Right atrium auricular region (tissue), 2 donors: ENCODE data around the gene KMT2C. TPM values are rescaled to one million over a fixed set of nuclear protein-coding genes. Genes with fewer than 3 reads are reported as not detected.
"Not testable (repeated sequence)": the region's sequence is repeated elsewhere in the genome, so short reads cannot be mapped to it uniquely, and the experiment has no call there.

Experiments
- DNase-seq: peaks from one replicate; pipeline ENCODE4 v3.0.0-alpha.2; 2019; ENCODE audit warnings: low spot score
- H3K27ac ChIP-seq, 2 donors: fragments of 200-600 bp; sonication (generic); 1 replicate in 1 of 2; 2 replicates in 1 of 2; pipeline ENCODE4 v1.5.1; 2016 to 2019
- H3K27me3 ChIP-seq, 2 donors: fragments of 200-600 bp; sonication (generic); one replicate each; pipeline versions ENCODE4 v1.5.1 to v1.6.0; 2017 to 2019
- H3K36me3 ChIP-seq: fragments of 200-600 bp; sonication (generic); one replicate; pipeline ENCODE4 v1.5.1; 2016
- H3K4me1 ChIP-seq, 2 donors: fragments of 200-600 bp; sonication (generic); one replicate each; pipeline versions ENCODE4 v1.5.1 to v1.6.0; 2017 to 2019
- H3K4me3 ChIP-seq, 2 donors: fragments of 200-600 bp; sonication (generic); 1 replicate in 1 of 2; 2 replicates in 1 of 2; pipeline ENCODE4 v1.5.1; 2017 to 2019; ENCODE audit warnings: mild to moderate bottlenecking in 1 of 2, moderate library complexity in 1 of 2
- H3K9me3 ChIP-seq, 2 donors: fragments of 200-600 bp; sonication (generic); one replicate each; pipeline ENCODE4 v1.5.1; 2019
- total RNA-seq, 2 donors: library from RNA; depleted of rRNA; stranded (reverse); fragments of >200 nt; gene quantifications; one replicate each; pipeline ENCODE4 v1.1.0, GENCODE V29; 2016
- TF ChIP-seq, protein P1 (sequence below), 2 donors: fragments of 200-600 bp; sonication (generic); IDR thresholded peaks; one replicate each; pipeline ENCODE4 v1.5.1; 2019; ENCODE audit warnings: antibody characterized with exemption in 2 of 2

Gene KMT2C
- total RNA-seq, 2 donors from 2014 or later: 36.5 to 37.3 TPM

DNA sequence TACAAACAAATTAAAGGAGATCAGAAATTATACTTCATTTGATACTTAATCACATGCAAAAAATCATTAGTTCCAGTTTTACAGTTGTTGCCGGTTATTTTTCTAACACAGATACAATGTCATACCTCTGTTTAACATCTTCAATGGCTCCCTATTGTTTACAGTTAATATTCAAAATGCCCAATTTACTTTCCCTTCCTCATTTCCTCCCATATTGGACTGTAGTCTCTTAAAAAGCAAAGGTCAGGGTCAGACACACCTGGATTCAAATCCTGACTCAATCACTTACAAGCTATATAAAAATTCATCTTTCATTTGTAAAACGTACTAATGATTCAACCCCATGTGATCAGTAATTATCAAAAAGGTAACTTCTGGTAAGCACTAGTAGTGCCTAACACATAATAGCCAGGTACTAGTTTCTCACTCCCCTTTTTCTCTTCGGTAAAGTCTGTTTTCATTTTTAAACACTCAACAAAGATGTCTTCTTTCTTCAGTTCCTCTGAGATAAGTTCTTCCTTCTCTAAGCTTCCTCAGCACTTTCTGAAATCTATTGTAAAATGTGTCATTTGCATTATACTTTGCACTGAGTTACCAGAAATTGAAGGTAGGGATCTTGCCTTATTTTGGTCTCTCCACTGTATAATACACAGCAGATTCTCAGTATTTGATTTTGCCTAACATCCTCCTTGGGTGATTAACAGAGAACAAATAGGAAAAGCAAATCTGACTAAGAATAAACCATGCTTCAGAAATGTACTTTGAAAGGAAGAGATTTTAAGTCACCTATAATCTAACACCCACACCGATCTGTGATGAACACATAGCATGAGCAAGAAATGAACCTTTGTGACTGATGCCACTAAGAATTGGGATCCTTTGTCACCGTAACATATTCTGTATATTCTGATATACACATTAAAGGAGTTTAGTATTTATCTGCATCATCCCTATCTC is 16.1 kb downstream of the KMT2C start:
- Histone ChIP-seq H3K4me1 (peaks cover 0 to 6% of the 10 kb centered on the region in 2 donors), H3K27me3 (no peaks in the 10 kb centered on the region), H3K36me3 (no peaks in the 10 kb centered on the region), H3K4me3 (no peak overlapping the region), H3K9me3 (peaks cover 0 to 9% of the 10 kb centered on the region in 2 donors), H3K27ac (no peak overlapping the region)
- TF ChIP-seq, protein P1, sequence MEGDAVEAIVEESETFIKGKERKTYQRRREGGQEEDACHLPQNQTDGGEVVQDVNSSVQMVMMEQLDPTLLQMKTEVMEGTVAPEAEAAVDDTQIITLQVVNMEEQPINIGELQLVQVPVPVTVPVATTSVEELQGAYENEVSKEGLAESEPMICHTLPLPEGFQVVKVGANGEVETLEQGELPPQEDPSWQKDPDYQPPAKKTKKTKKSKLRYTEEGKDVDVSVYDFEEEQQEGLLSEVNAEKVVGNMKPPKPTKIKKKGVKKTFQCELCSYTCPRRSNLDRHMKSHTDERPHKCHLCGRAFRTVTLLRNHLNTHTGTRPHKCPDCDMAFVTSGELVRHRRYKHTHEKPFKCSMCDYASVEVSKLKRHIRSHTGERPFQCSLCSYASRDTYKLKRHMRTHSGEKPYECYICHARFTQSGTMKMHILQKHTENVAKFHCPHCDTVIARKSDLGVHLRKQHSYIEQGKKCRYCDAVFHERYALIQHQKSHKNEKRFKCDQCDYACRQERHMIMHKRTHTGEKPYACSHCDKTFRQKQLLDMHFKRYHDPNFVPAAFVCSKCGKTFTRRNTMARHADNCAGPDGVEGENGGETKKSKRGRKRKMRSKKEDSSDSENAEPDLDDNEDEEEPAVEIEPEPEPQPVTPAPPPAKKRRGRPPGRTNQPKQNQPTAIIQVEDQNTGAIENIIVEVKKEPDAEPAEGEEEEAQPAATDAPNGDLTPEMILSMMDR (IDR thresholded peaks at IDR 0.05): no peak
- no peak for DNase-seq

GRCh38 chr7:152414779-152415178 is 21.0 kb downstream of the KMT2C start:
- TF ChIP-seq, protein P1 (IDR thresholded peaks at IDR 0.05): no peak
- Histone ChIP-seq H3K9me3 (no peaks in the 10 kb centered on the region), H3K4me3 (no peak overlapping the region), H3K36me3 (no peaks in the 10 kb centered on the region), H3K27me3 (no peaks in the 10 kb centered on the region), H3K27ac (no peak overlapping the region), H3K4me1 (peaks cover 0 to 15% of the 10 kb centered on the region in 2 donors)
- DNase-seq: no peak

DNA sequence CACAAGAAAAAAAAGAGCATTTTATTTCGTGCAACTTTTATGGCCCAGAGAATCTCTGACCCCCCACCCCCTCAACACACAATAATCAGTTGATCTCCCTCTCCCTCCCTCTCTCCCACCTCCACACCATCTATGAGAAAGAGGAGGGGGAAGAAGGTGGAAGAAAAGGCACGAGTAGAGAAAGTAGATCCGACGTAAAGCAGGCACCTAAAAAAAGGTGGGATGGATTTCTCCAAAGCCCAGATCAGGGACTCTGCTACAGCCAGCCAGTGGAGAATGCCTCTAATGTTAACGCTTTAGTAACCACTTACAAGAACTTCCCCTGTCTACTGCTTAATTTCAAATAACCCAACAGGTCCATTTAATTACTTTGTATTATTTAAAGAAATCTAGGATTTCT is 24.4 kb downstream of the KMT2C start:
- Histone ChIP-seq H3K9me3 (no peaks in the 10 kb centered on the region), H3K4me3 (no peak overlapping the region), H3K27ac (peak overlapping the region in 1 of 2 donors; percentile 7), H3K36me3 (no peaks in the 10 kb centered on the region), H3K27me3 (no peaks in the 10 kb centered on the region), H3K4me1 (peaks cover 0 to 15% of the 10 kb centered on the region in 2 donors)
- TF ChIP-seq, protein P1 (IDR thresholded peaks at IDR 0.05): no peak
- DNase-seq: no peak

GRCh38 chr7:152406491-152406890 is 29.3 kb downstream of the KMT2C start:
- Histone ChIP-seq H3K4me1 (peaks cover 0 to 9% of the 10 kb centered on the region in 2 donors), H3K27me3 (no peaks in the 10 kb centered on the region), H3K27ac (no peak overlapping the region), H3K4me3 (no peak overlapping the region), H3K36me3 (no peaks in the 10 kb centered on the region), H3K9me3 (peaks cover 0 to 4% of the 10 kb centered on the region in 2 donors)
- no peak for DNase-seq
- TF ChIP-seq, protein P1 (IDR thresholded peaks at IDR 0.05): no peak

GRCh38 chr7:152406030-152406429 is 29.8 kb downstream of the KMT2C start:
- not testable (repeated sequence) for H3K9me3 ChIP-seq, H3K4me3 ChIP-seq, H3K4me1 ChIP-seq, H3K27me3 ChIP-seq, H3K27ac ChIP-seq, H3K36me3 ChIP-seq
- peak; percentile 74 for DNase-seq

DNA sequence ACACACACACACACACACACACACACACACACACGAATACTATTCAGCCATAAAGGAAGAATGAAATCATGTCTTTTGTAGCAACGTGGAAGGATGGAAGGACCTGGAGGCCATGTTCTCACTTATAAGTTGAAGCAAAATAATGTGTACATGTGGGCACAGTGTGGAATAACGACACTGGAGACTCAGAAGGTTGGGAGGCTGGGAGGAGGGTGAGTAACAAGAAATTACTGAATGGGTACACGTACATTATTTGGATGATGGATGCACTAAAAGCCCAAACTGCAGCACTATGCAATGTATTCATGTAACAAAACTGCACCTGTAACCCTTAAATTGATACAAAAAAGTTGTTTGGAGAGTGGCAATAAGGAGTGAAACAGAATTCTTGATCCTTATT is 32.1 kb downstream of the KMT2C start:
- TF ChIP-seq, protein P1 (IDR thresholded peaks at IDR 0.05): no peak
- DNase-seq: no peak
- Histone ChIP-seq H3K27ac (no peak overlapping the region), H3K4me3 (no peak overlapping the region), H3K36me3 (no peaks in the 10 kb centered on the region), H3K4me1 (no peaks in the 10 kb centered on the region), H3K27me3 (no peaks in the 10 kb centered on the region), H3K9me3 (peaks cover 0 to 4% of the 10 kb centered on the region in 2 donors)
